PC-9 (cell line): ENCODE results near the gene PALM3. TPM values are rescaled to one million over a fixed set of nuclear protein-coding genes. Genes with fewer than 3 reads are reported as not detected.

Experiments used
- BruUV-seq: library from RNA; stranded (reverse); fragments of 400-500 nt; replicated peaks from 2 replicates; lab custom pipeline; 2021; lab: Mats Ljungman, UMichigan
- CTCF ChIA-PET: fragments of 300-600 bp; sonication (Branson Sonifier 250); formaldehyde crosslinking; loops from one replicate; lab custom pipeline; 2022; ENCODE audit warnings: antibody characterized with exemption; lab: Charles Lee
- POLR2A ChIA-PET: fragments of 300-600 bp; sonication (Branson Sonifier 250); formaldehyde crosslinking; loops from one replicate; lab custom pipeline; 2022; ENCODE audit warnings: antibody characterized with exemption; ENCODE audit not compliant: unreplicated experiment; lab: Charles Lee
- DNase-seq, 2 experiments: peaks; one replicate each; pipeline versions ENCODE4 v3.0.0 to v3.0.0-alpha.2; 2015 to 2022; ENCODE audit warnings: mixed read lengths in 1 of 2
- H2AFZ ChIP-seq: fragments of 200-600 bp; sonication (generic); 2 replicates; pipeline ENCODE4 v1.8.1; 2017; ENCODE audit warnings: antibody characterized with exemption
- H3F3A ChIP-seq: fragments of 200-600 bp; sonication (generic); 2 replicates; pipeline ENCODE4 v1.8.1; 2017; ENCODE audit warnings: antibody characterized with exemption, mild to moderate bottlenecking, low read depth; ENCODE audit not compliant: insufficient read depth
- H3K27ac ChIP-seq: fragments of 200-600 bp; sonication (generic); 2 replicates; pipeline ENCODE4 v1.6.1; 2016; ENCODE audit warnings: mixed run types
- H3K27me3 ChIP-seq: fragments of 200-600 bp; sonication (generic); 2 replicates; pipeline ENCODE4 v1.6.1; 2016; ENCODE audit warnings: low read depth, mixed run types; ENCODE audit not compliant: insufficient read depth
- H3K36me3 ChIP-seq: fragments of 200-600 bp; sonication (generic); 2 replicates; pipeline ENCODE4 v1.6.1; 2016; ENCODE audit warnings: low read depth, mixed run types
- H3K4me1 ChIP-seq: fragments of 200-600 bp; sonication (generic); replicated peaks from 2 replicates; pipeline ENCODE4 v1.6.1; 2016; ENCODE audit warnings: mixed run types; ENCODE audit not compliant: insufficient read depth
- H3K4me2 ChIP-seq: fragments of 200-600 bp; sonication (generic); 2 replicates; pipeline ENCODE4 v1.6.1; 2017; ENCODE audit warnings: mixed run types
- H3K4me3 ChIP-seq: fragments of 200-600 bp; sonication (generic); 2 replicates; pipeline ENCODE4 v1.6.1; 2016; ENCODE audit warnings: mixed run types
- H3K79me2 ChIP-seq: fragments of 200-600 bp; sonication (generic); 2 replicates; pipeline ENCODE4 v1.6.1; 2017; ENCODE audit warnings: low read depth, mixed run types
- H3K9me2 ChIP-seq: fragments of 200-600 bp; sonication (generic); 2 replicates; pipeline ENCODE4 v1.8.1; 2017; ENCODE audit warnings: mild to moderate bottlenecking; ENCODE audit not compliant: insufficient read depth
- H3K9me3 ChIP-seq: fragments of 200-600 bp; sonication (generic); 2 replicates; pipeline ENCODE4 v1.8.1; 2016; ENCODE audit warnings: low read depth; ENCODE audit not compliant: insufficient read depth
- H4K20me1 ChIP-seq: fragments of 200-600 bp; sonication (generic); 2 replicates; pipeline ENCODE4 v1.8.1; 2017; ENCODE audit not compliant: insufficient read depth
- CTCF ChIP-seq: fragments of 200-600 bp; sonication (generic); conservative IDR thresholded peaks from 2 replicates; pipeline ENCODE4 v1.6.1; 2017; ENCODE audit warnings: mixed run types, antibody characterized with exemption, mild to moderate bottlenecking, moderate library complexity
- EZH2 ChIP-seq: fragments of 200-600 bp; sonication (generic); IDR thresholded peaks from 2 replicates; pipeline ENCODE4 v1.8.0; 2017; ENCODE audit warnings: antibody characterized with exemption, low read depth
- intact Hi-C: fragments of 100-400 bp; cut with micrococcal nuclease; formaldehyde crosslinking; loops from one replicate; pipeline ENCODE4 v1.10.0; 2022; ENCODE audit not compliant: unreplicated experiment
- total RNA-seq: library from RNA; stranded (reverse); gene quantifications from 2 replicates; pipeline ENCODE4 v1.2.3, GENCODE V29; 2021

PALM3 gene
- total RNA-seq, 1 experiment from 2014 or later, result 28.8 TPM

- Histone ChIP-seq H3F3A (peaks cover 44% of the 10 kb centered on the region), H2AFZ (peak overlapping the region; percentile 70; the same call in 1 of the 2 replicates), H3K36me3 (no peaks in the 10 kb centered on the region; the same call in 1 of the 2 replicates), H3K4me3 (peak overlapping the region; percentile 63; the same call in 1 of the 2 replicates), H4K20me1 (no peaks in the 10 kb centered on the region), H3K9me2 (no peaks in the 10 kb centered on the region), H3K27ac (no peak overlapping the region), H3K4me1 (peaks cover 8% of the 10 kb centered on the region), H3K79me2 (peaks cover 6% of the 10 kb centered on the region; the same call in 1 of the 2 replicates), H3K4me2 (peak overlapping the region; percentile 81), H3K9me3 (peaks cover 8% of the 10 kb centered on the region; the same call in 1 of the 2 replicates), H3K27me3 (no peaks in the 10 kb centered on the region)
- DNase-seq, result peak in 1 of 2 experiments; percentile 45
- intact Hi-C loops, result loop anchor here (2.0 kb wide), 1 partner anchor 27 kb away; the partner anchor contains the start of gene PRKACA
- TF ChIP-seq EZH2, result no peak
- no peak for TF ChIP-seq CTCF
- CTCF ChIA-PET, result no interaction called here
- POLR2A ChIA-PET, result no interaction called here
- BruUV-seq, result no TSS peak
These were observed 28.0 kb upstream of the PALM3 start for GRCh38 chr19:14089662-14090508.

- POLR2A ChIA-PET, result no interaction called here
- no TSS peak for BruUV-seq
- Histone ChIP-seq H3F3A (peaks cover 44% of the 10 kb centered on the region), H3K4me3 (peak overlapping the region; percentile 63; the same call in 1 of the 2 replicates), H3K9me3 (peaks cover 8% of the 10 kb centered on the region; the same call in 1 of the 2 replicates), H3K4me1 (peaks cover 8% of the 10 kb centered on the region), H3K9me2 (no peaks in the 10 kb centered on the region), H3K36me3 (no peaks in the 10 kb centered on the region; the same call in 1 of the 2 replicates), H3K79me2 (peaks cover 6% of the 10 kb centered on the region; the same call in 1 of the 2 replicates), H4K20me1 (no peaks in the 10 kb centered on the region), H3K27ac (no peak overlapping the region), H2AFZ (peak overlapping the region; percentile 70; the same call in 1 of the 2 replicates), H3K4me2 (peak overlapping the region; percentile 81), H3K27me3 (no peaks in the 10 kb centered on the region)
- no peak for TF ChIP-seq EZH2
- TF ChIP-seq CTCF, result peak; percentile 33; the same call in 1 of the 2 replicates
- CTCF ChIA-PET, result no interaction called here
- intact Hi-C loops, result no loop called here
- DNase-seq, result no peak
These were observed 27.5 kb upstream of the PALM3 start for GRCh38 chr19:14089412-14089661.

- TSS peak; percentile 31 for BruUV-seq
- intact Hi-C loops, result no loop called here
- H3K27me3 ChIP-seq, result no peaks in the 10 kb centered on the region
- ChIA-PET POLR2A (no interaction called here), CTCF (no interaction called here)
- H3K36me3 ChIP-seq, result no peaks in the 10 kb centered on the region; the same call in 1 of the 2 replicates
- H3K4me3 ChIP-seq, result peak overlapping the region; percentile 63; the same call in 1 of the 2 replicates
- TF ChIP-seq EZH2 (no peak), CTCF (no peak)
- H2AFZ ChIP-seq, result peak overlapping the region; percentile 70; the same call in 1 of the 2 replicates
- H4K20me1 ChIP-seq, result no peaks in the 10 kb centered on the region
- no peak overlapping the region for H3K27ac ChIP-seq
- H3F3A ChIP-seq, result peaks cover 45% of the 10 kb centered on the region
- H3K4me1 ChIP-seq, result peaks cover 8% of the 10 kb centered on the region
- no peaks in the 10 kb centered on the region for H3K9me2 ChIP-seq
- peaks cover 6% of the 10 kb centered on the region; the same call in 1 of the 2 replicates for H3K79me2 ChIP-seq
- DNase-seq, result no peak
- H3K4me2 ChIP-seq, result peak overlapping the region; percentile 81
- H3K9me3 ChIP-seq, result peaks cover 8% of the 10 kb centered on the region; the same call in 1 of the 2 replicates
These were observed 26.9 kb upstream of the PALM3 start for GRCh38 chr19:14088634-14089411.
